Progenitor cell of endocrine pancreas (in vitro differentiated cells): Measurements from ENCODE around the gene CFAP54. TPM values are rescaled to one million over a fixed set of nuclear protein-coding genes. Genes with fewer than 3 reads are reported as not detected.

Source experiments
- DNase-seq: peaks from one replicate; pipeline ENCODE4 v3.0.0; 2021; ENCODE audit warnings: low spot score; ENCODE audit not compliant: unreplicated experiment
- H3K27ac Mint-ChIP-seq: 2 replicates; pipeline ENCODE4 v1.8.0; 2021; ENCODE audit warnings: mild to moderate bottlenecking, moderate library complexity, mixed read lengths
- H3K27me3 Mint-ChIP-seq: 2 replicates; pipeline ENCODE4 v1.8.0; 2021; ENCODE audit warnings: mixed read lengths
- H3K36me3 Mint-ChIP-seq: 2 replicates; pipeline ENCODE4 v1.8.0; 2022; ENCODE audit warnings: mixed read lengths; ENCODE audit not compliant: insufficient read depth
- H3K4me1 Mint-ChIP-seq: 2 replicates; pipeline ENCODE4 v1.8.0; 2021; ENCODE audit warnings: low read depth, mixed read lengths
- H3K4me3 Mint-ChIP-seq: 2 replicates; pipeline ENCODE4 v1.8.0; 2021; ENCODE audit warnings: low read depth, mild to moderate bottlenecking, moderate library complexity, mixed read lengths
- H3K9me3 Mint-ChIP-seq: 2 replicates; pipeline ENCODE4 v1.8.0; 2021; ENCODE audit warnings: low read depth, mixed read lengths
- CTCF ChIP-seq: fragments of 200-600 bp; sonication (generic); IDR thresholded peaks from one replicate; pipeline ENCODE4 v1.5.0; 2021; ENCODE audit warnings: antibody characterized with exemption, mild to moderate bottlenecking; ENCODE audit not compliant: unreplicated experiment
- total RNA-seq: library from RNA; stranded (reverse); gene quantifications from 2 replicates; pipeline ENCODE4 v1.2.1, GENCODE V29; 2021

Gene CFAP54
- total RNA-seq, 1 donor from 2014 or later = 5.9 TPM

- DNase-seq = no peak
- Mint-ChIP-seq H3K4me3 (no peak overlapping the region), H3K27me3 (no peaks in the 10 kb centered on the region), H3K4me1 (no peaks in the 10 kb centered on the region), H3K27ac (no peak overlapping the region), H3K36me3 (no peaks in the 10 kb centered on the region), H3K9me3 (no peaks in the 10 kb centered on the region)
- TF ChIP-seq CTCF = no peak
These were observed 397.8 kb downstream of the CFAP54 start for GRCh38 chr12:96886998-96887677.

GRCh38 chr12:96889273-96889933 is 400.0 kb downstream of the CFAP54 start:
- no peaks in the 10 kb centered on the region for H3K36me3 Mint-ChIP-seq
- H3K27me3 Mint-ChIP-seq = no peaks in the 10 kb centered on the region
- no peak for DNase-seq
- H3K27ac Mint-ChIP-seq = no peak overlapping the region
- no peaks in the 10 kb centered on the region for H3K4me1 Mint-ChIP-seq
- no peak overlapping the region for H3K4me3 Mint-ChIP-seq
- no peak for TF ChIP-seq CTCF
- peaks cover 5% of the 10 kb centered on the region for H3K9me3 Mint-ChIP-seq

- Mint-ChIP-seq H3K4me3 (no peak overlapping the region), H3K27ac (no peak overlapping the region), H3K36me3 (no peaks in the 10 kb centered on the region), H3K9me3 (peaks cover 5% of the 10 kb centered on the region), H3K27me3 (no peaks in the 10 kb centered on the region), H3K4me1 (no peaks in the 10 kb centered on the region)
- DNase-seq = no peak
- TF ChIP-seq CTCF = no peak
These were observed 401.0 kb downstream of the CFAP54 start for GRCh38 chr12:96890331-96890730.

- Mint-ChIP-seq H3K4me1 (no peaks in the 10 kb centered on the region), H3K36me3 (no peaks in the 10 kb centered on the region), H3K27me3 (no peaks in the 10 kb centered on the region), H3K9me3 (peaks cover 5% of the 10 kb centered on the region), H3K27ac (no peak overlapping the region), H3K4me3 (no peak overlapping the region)
- DNase-seq = no peak
- no peak for TF ChIP-seq CTCF
These were observed 402.7 kb downstream of the CFAP54 start for GRCh38 chr12:96892104-96892503.

- TF ChIP-seq CTCF = no peak
- no peak for DNase-seq
- no peaks in the 10 kb centered on the region for H3K27me3 Mint-ChIP-seq
- no peak overlapping the region for H3K4me3 Mint-ChIP-seq
- H3K9me3 Mint-ChIP-seq = peaks cover 5% of the 10 kb centered on the region
- no peaks in the 10 kb centered on the region for H3K36me3 Mint-ChIP-seq
- no peak overlapping the region for H3K27ac Mint-ChIP-seq
- no peaks in the 10 kb centered on the region for H3K4me1 Mint-ChIP-seq
These were observed 408.0 kb downstream of the CFAP54 start for GRCh38 chr12:96897421-96897820.
